Nephron progenitor cell (in vitro differentiated cells): ENCODE measurements around the gene NR5A2.
A peak's percentile ranks its signal among the peaks of the same experiment; 100 is the strongest.

Source experiments
- DNase-seq: peaks from one replicate; pipeline ENCODE4 v3.0.0; 2021
- H3K27ac Mint-ChIP-seq: 2 replicates; pipeline ENCODE4 v1.8.0; 2021; ENCODE audit warnings: mild to moderate bottlenecking, moderate library complexity, mixed read lengths
- H3K27me3 Mint-ChIP-seq: 2 replicates; pipeline ENCODE4 v1.8.0; 2021; ENCODE audit warnings: mild to moderate bottlenecking, low read depth, mixed read lengths; ENCODE audit not compliant: poor library complexity
- H3K36me3 Mint-ChIP-seq: 2 replicates; pipeline ENCODE4 v1.8.0; 2021; ENCODE audit warnings: low read depth, mixed read lengths
- H3K4me1 Mint-ChIP-seq: 2 replicates; pipeline ENCODE4 v1.8.0; 2021; ENCODE audit warnings: mixed read lengths
- H3K4me3 Mint-ChIP-seq: 2 replicates; pipeline ENCODE4 v1.8.0; 2021; ENCODE audit warnings: mild to moderate bottlenecking, moderate library complexity, mixed read lengths
- H3K9me3 Mint-ChIP-seq: 2 replicates; pipeline ENCODE4 v1.8.0; 2021; ENCODE audit warnings: mild to moderate bottlenecking, moderate library complexity, mixed read lengths
- CTCF ChIP-seq: fragments of 200-600 bp; sonication (generic); IDR thresholded peaks from 2 replicates; pipeline ENCODE4 v1.5.0; 2021; ENCODE audit warnings: antibody characterized with exemption

Gene NR5A2

DNA sequence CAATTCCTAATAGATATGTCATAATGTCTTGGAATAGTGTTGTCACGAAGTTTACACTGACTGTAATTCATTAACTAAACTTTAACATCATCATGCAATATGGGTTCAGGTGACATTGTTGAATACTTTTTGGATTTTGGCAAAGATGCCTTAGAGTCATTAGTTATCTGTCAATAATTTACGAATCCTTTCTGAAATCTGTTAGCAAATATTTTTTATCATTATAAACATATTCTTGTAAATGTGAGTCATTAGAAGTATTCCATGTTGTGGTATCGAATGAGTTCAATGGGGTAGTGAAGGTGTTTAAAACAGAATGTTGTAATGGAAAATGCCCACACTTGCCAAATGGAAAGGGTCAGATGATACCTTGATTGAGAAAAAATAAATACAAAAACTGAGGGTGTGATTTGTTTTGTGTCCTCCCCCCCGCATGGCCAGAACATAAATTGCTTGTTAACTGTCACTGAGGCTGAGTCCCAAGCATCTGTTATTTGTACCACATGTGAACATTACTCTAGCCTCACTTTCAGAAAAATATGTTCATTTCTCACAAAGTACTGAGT lies 5.2 kb upstream of the NR5A2 start:
- Mint-ChIP-seq H3K9me3 (no peaks in the 10 kb centered on the region), H3K27me3 (peaks cover 32% of the 10 kb centered on the region), H3K27ac (no peak overlapping the region), H3K4me1 (peaks cover 5% of the 10 kb centered on the region), H3K36me3 (no peaks in the 10 kb centered on the region), H3K4me3 (no peak overlapping the region)
- DNase-seq: no peak
- TF ChIP-seq CTCF: no peak

DNA sequence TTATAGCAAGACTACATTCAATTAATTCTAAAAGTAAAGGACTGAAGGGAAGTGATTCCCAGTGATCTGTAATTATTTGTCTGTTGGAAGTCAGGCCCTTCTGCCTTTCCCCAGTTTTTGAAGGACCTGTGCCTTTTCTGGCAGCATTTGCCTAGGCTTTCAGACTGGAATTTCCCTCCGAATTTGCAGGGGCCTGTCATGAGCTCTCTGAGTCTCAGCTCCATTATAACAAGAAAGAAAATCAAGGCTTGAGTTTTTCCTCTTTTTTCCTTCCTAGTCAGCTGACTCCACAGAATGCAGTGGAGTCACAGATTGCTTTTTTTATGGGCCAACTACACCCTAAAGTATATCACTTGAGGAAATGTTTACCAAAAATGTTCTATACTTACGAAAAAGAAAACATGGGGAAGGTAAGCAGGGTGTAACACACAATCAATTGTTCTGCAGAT lies 1.1 kb downstream of the NR5A2 start:
- DNase-seq: no peak
- no peak for TF ChIP-seq CTCF
- no peak overlapping the region for H3K27ac Mint-ChIP-seq
- H3K4me3 Mint-ChIP-seq: peak overlapping the region; percentile 88
- H3K4me1 Mint-ChIP-seq: peaks cover 7% of the 10 kb centered on the region
- no peaks in the 10 kb centered on the region for H3K36me3 Mint-ChIP-seq
- H3K27me3 Mint-ChIP-seq: peaks cover 41% of the 10 kb centered on the region
- H3K9me3 Mint-ChIP-seq: no peaks in the 10 kb centered on the region

GRCh38 chr1:200029035-200029821 lies 1.7 kb downstream of the NR5A2 start:
- Mint-ChIP-seq H3K4me1 (peaks cover 7% of the 10 kb centered on the region), H3K4me3 (peak overlapping the region; percentile 88), H3K9me3 (no peaks in the 10 kb centered on the region), H3K36me3 (no peaks in the 10 kb centered on the region), H3K27me3 (peaks cover 35% of the 10 kb centered on the region), H3K27ac (no peak overlapping the region)
- TF ChIP-seq CTCF: no peak
- peak; percentile 74 for DNase-seq

DNA sequence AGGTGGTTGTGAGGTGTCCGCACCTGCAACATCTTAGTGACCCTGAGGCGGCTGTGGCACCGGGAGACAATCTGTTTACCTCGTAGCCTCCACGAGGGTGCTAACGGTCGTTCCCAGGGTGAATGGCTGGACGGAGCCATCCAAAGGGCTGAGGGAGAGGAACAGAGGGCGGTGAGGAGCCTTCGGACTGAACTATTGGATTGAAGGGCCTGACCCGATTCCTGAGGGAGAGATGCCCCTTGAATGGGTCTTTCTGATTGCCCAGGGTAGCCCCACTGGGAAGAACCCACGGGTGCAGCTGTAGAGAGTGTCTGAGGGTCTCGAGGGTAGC lies 2.3 kb downstream of the NR5A2 start:
- Mint-ChIP-seq H3K4me3 (peak overlapping the region; percentile 88), H3K36me3 (no peaks in the 10 kb centered on the region), H3K9me3 (no peaks in the 10 kb centered on the region), H3K27me3 (peaks cover 33% of the 10 kb centered on the region), H3K4me1 (peaks cover 7% of the 10 kb centered on the region), H3K27ac (no peak overlapping the region)
- TF ChIP-seq CTCF: no peak
- DNase-seq: no peak

GRCh38 chr1:200030791-200031190 lies 3.3 kb downstream of the NR5A2 start:
- Mint-ChIP-seq H3K36me3 (no peaks in the 10 kb centered on the region), H3K27me3 (peaks cover 24% of the 10 kb centered on the region), H3K27ac (no peak overlapping the region), H3K4me1 (peaks cover 7% of the 10 kb centered on the region), H3K4me3 (no peak overlapping the region), H3K9me3 (no peaks in the 10 kb centered on the region)
- no peak for DNase-seq
- TF ChIP-seq CTCF: no peak
